HCEC 1CT (cell line): Measurements from ENCODE around the gene MTMR2.

Experiments
- DNase-seq: peaks from one replicate; pipeline ENCODE4 v3.0.0-alpha.2; 2017

The MTMR2 gene

DNA sequence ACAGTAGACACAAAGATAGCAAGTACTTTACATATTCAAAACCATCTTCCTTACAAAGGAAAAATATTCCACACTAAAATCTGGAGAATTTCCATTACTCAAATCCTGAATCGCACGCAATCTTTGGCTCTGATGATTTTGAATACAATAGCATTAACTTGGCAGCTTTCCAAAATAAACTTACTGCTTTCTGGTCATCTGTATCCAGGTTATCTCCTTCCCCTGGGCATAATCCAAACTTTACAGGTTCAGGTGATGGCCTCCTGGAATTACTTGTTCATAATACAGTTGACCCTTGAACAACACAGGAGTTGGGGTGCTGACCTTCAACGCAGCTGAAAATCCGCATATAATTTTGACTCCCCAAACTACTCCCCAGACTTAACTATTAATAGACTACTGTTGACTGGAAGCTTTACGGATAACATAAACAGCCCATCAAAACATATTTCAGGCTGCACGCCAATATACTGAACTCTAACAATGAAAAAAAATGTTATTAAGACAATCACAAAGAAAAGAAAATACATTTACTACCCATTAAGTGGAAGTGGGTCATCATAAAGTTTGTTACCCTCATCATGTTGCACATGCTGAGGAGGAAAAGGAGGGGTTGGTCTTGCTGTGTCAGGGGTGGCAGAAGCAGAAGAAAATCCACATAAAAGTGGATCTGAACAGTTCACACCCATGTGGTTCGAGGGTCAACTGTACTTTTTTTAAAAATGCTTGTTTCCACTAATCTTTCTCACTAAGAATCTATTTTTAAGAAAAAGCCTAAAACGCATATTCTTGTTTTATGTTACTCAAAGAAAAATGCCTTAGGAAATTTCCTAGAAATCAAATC is 6.5 kb downstream of the MTMR2 start:
- no peak for DNase-seq

DNA sequence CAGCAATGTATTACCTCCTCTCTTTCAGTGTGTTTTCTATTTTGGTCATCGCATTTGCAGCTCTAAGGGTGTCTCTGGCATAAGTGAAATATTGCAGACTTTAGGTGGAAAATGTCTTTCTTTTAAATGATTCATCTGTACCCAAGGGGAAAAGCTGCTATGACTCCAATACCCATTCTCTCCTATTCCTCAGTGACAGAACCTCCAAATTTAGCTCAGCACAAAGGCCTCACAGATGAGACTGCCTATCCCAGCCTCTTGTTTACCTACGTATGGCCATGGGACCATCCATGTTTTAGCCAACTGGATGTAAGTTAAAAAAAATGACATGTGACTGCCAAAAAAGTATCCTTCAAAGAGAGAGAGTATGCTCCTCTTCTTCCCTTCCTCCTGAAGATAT is 7.9 kb downstream of the MTMR2 start:
- no peak for DNase-seq

DNA sequence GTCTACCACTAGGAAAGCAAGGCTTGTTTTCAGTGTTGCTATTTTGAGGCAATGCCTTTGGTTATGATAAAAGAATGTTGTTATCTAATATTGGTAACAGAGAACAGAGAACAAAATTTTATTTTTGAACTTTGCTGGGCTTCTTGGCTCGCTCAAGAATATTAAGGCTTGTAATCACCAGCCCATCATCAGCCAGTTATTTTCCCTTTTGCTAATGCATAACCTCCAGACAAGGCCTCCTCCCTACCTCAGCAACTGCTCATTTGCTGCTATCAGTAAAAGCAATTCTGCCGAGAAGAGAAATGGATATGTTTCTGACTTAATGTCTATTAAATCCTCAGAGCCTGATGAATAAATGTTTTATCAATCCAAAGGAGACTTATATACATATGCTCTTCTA is 8.9 kb downstream of the MTMR2 start:
- DNase-seq = no peak

DNA sequence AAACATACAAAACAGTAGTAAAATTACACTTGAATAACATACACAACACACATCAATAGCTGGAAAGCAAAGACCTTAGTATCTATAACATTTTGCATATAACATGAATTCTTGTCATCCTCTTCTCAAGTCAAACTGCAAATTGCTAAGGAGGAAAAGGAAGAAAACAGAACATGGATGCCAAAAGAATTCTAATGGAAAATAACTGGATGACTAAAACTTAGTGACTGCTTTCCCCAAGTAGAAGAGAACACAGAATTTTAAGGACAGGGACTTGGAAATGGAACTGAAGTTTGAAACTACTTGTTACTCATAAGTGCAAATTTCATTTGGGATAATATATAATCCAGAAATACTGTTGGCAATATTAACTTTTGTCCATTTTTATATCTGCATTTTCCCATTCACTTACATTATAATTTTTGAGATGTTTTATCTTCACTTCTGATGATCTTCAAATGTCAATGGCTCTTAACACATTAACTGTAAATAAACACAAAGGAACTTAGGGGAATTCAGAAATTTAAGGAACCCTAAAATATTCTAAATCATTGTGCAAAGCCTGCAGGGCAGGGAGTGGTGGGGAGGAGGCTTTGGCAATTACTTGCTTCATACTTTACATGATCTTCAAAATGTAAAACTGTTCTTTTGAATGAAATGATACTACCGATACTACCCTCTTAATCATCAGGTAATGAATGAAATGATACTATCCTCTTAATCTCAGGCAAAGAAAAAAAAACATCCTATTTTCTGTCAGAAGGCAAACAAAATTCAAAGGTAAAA is 9.9 kb downstream of the MTMR2 start:
- no peak for DNase-seq

DNA sequence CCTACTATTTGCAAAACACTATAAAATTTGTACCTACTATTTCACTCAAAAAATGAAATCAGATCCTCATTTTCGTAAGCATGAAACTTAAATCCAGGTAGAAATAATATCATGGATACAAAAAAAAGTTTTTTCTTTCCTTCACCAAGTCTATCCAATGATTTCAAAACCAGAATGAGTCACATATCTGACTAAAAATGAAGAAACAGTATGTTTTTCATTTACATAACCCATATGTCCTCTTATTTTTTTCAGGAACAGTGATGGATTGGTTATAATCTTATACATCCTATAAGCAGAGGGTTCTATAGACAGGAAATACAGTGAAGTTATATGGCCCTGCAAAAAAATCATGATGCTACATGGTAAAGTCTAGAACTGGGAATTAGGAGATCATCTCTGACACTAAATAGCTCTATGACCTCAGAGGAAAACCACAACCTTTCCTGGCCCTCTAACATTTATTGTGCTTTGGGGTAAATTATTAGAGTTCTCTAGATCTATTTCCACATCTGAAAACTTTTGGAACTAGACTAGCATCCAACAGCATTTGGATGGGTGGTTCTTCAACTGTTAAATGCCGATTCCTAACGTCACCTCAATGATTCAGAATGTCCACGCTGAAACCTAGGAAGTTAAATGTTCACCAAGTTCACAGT is 10.9 kb downstream of the MTMR2 start:
- DNase-seq = peak; percentile 76

DNA sequence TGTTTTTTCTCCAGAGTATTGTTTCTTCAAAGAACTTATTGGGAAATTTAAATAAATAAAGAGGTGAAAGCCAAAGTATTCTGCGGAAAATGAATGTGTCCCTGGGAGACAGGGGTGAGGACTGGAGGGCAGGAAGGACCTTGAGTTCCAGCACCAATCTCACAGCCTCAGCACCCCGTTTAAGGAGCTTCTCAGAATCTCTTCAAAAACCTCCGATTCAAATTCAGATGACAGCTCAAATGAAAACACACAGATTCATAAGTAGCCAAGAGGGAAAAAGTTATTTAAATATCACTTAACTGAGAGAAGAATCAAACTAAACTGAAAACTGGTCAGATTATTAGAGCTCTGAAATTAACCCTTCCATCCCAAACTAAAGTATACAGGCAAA is 12.5 kb downstream of the MTMR2 start:
- DNase-seq = no peak

DNA sequence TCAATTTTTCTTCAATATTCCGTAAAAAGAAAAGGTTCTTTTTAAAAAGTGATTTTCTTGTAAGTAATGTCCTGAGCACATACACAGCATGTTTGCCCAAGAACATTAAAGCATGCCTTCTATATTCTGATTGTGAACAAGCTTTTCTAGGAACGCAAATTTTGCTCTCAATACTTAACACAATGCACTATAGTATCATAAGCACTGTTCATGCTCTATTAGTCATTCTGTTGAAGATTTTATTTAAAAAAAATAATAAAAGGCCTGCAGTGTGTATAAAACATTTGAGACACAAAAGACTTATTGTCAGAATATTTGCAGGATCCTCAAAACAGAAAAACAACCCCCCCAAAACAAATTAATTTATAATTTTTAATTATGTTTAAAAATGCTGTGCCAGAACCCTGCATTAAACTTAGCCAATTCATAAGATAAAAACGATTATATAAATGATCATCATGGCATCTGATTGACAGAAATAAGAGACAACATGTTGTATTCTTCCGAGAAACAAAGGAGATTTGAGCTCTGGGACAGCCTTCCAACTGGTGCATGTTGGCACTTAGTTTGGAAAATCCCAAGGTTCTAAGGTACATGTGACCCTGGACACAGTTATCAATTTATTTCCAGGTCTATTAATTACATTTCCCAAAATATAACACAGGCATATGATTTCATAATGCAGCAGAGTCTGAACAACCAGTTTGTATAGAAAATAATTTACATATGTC is 13.1 kb downstream of the MTMR2 start:
- no peak for DNase-seq

DNA sequence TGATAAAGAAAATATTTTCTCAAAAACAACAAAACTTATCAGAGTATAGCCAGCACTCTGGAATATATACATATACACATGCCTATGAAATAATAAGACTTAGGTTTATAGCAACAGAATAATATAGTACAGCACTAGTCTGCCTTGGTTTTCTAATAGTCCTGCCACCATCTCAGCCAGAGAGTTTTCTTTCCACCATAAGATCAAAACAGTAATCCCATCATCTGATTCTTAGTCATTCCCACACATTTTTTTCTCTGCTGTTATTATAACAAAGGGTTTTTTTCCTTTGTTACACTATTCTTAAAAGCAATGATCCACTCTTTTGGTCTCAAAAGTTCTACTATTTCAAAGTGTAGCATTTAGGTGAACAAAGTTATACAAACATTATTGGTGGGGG is 15.1 kb downstream of the MTMR2 start:
- DNase-seq = peak; percentile 69

DNA sequence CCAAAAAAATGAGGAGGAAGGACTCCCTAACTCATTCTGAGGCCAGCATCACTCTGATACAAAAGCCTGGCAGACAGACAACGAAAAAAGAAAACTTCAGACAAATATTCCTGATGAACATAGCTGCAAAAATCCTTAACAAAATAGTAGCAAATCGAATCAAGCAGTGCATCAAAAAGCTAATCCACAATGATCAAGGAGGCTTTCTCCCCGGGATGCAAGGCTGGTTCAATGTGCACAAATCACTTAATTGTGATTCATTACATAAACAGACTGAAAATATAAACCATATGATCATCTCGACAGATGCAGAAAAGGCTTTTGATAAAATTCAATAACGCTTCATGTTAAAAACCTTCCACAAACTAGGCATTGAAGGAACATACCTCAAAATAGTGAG is 16.4 kb downstream of the MTMR2 start:
- DNase-seq = no peak

DNA sequence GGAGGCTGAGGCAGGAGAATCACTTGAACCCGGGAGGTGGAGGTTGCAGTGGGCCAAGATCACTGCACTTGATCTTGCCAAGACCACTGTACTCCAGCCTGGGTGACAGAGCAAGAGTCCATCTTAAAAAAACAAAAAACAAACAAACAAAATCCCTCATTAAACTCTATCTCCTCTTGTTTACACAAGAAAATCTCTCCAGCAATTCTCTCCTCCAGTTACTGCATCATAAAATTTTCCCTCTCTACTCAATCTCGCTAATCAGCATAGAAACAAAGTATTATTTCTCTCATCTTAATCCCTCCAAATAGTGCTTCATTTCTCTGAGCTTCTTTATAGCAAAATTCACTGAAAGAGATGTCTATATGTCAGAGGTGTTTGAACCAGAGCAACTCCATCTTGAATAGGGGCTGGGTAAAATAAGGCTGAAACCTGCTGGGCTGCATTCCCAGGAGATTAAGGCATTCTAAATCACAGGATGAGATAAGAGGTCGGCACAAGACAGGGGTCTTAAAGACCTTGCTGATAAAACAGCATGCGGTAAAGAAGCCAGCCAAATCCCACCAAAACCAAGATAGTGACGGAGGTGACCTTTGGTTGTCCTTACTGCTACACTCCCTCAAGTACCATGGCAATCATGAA is 19.8 kb downstream of the MTMR2 start:
- no peak for DNase-seq

DNA sequence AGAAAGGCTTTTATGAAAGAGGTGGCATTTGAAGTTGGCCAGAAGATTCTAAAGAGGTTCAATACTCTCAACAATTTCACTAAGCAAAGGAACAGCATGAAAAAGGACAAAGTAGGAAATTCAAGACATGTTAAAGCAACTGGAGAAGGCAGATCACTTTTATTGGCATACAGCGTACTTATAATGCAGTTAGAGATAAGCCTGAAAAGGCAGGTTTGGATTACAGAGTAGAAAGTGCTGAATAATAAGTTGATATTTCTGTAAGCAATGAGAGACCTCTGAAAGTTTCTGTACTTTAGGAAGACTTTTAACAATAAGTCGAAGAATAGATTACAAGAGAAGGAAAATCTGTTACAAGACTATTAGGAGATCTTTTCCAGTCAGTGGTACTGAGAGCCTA is 25.1 kb downstream of the MTMR2 start:
- DNase-seq = no peak

DNA sequence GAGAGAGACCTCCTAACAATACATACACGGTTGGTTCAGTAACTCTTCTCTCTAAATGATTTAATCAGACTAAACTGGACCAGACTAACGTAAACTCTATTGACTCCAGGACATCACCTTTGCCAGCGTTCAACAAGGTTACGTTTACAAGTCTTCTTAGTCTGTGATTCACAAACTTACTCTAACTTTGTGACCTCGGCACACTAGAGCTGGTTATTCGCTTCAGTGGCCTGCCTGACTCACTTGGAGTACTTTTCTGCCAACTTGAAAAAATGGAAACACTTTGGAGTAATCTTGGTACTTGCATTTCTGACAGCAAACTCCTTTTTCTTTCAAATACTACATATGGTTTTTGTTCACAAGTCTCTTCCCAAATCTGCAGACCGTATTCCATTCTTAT is 26.2 kb downstream of the MTMR2 start:
- DNase-seq = peak; percentile 39

DNA sequence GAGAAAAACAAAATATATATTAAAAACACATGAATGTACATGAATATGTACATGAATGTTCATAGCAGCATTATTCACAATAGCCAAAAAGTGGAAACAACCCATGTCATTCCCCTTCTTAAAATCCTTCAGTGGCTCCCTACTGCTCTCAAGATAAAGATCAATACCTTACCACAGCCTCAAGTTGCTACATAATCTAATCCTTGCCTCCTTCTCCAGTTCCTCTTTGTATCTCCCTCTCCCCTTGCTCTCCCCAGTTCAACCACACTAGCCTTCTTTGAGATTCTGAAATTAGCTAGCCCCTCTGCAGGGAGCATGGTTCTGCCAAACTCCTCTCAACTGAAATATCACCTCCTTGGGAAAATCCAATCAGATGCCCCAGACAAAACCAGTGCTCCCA is 28.1 kb downstream of the MTMR2 start:
- DNase-seq = no peak

DNA sequence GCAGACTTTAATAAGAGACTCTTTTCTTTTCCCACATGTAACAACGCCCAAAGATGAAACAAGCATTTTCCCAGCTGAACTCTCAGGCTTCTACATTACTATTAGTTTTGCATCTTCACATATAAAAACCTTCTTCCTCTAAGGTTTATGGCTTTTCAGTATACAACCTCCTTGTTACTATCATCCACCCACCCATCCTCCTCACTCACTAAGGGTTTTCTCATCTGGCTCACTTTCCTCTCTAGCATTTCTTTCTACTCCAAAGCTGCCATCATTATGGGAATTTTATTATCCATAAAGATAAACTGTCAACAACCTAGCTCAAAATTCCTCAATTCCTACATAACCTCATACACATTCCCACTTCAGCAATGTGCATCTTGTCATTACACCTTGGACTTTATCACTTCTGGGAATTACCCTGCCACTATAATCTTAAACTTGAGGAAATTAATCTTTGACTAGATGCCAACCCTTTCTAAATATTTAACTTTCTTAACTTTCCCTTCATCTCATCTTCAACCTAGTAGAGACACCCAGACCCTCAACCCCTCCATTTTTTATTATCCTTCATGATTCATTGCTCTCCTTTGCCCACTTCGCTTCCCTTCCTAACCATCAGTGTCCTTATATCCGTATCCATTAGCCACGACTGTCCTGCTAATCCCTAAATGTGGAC is 30.9 kb downstream of the MTMR2 start:
- DNase-seq = no peak

DNA sequence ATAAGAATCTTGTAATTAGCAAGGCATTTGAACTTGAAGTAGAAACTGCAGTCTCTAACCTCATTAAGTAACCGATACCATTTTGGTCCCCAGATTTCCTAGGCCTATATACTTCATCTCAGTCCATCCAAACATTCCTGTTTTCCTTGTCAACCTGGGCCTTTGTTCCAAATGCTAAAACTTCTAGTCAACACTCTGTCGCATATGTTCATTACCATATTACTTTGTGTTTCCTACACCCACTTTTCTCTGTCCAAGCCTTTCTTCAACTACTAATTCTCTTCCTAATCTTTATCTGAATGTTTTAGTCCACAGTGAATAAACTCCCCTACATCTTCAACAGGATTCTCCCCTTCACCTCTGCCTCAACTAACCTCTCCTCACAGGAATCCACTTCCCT is 31.4 kb downstream of the MTMR2 start:
- no peak for DNase-seq

DNA sequence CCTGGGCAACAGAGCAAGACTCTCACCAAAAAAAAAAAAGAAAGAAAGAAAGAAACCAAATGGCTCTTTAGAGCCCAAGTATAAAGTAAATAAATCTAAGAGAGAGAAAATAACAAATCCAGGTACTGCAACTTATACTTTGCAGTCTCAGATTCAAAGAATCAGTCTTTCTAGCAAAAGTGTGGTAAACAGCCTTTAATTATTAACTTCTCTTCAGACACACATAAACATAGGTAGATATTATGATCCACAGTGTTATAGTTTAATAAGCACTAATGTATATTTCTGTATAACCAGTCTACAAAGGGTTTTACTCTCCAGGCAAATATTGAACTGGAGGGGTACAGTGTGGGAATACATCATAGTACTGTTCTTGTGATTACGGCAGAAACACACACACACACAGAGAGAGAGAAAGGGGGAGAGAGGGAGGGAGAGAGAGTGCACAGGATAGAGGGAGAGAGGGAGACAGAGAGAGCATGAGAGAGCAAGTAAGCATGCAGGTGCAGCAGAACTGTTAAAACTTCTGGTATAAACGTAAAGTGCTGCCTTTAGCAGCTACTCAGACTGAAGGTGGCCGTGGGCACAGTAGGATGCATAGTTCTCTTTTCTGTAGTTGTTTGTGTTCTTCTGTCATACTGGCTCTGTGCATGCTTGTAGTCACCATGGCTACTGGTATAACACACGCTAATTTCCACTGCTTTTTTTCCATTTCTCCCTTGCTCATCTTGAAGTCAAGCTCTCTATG is 32.3 kb downstream of the MTMR2 start:
- DNase-seq = no peak

DNA sequence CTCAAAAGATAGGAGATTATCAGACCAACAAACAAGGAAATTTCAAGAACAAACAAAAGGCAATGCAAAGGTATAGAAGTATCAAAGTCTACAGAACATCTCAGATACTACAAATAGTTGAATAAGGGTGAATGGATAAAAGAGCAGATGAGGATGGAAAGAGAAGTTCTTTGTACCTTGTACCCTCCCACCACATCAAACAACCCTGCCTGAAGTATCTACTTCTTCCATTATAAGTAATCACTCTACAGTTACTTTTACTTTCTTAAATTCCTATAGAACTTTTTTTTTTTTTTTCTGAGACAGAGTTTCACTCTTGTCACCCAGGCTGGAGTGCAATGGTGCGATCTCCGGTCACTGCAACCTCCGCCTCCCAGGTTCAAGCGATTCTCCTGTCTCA is 35.1 kb downstream of the MTMR2 start:
- no peak for DNase-seq

DNA sequence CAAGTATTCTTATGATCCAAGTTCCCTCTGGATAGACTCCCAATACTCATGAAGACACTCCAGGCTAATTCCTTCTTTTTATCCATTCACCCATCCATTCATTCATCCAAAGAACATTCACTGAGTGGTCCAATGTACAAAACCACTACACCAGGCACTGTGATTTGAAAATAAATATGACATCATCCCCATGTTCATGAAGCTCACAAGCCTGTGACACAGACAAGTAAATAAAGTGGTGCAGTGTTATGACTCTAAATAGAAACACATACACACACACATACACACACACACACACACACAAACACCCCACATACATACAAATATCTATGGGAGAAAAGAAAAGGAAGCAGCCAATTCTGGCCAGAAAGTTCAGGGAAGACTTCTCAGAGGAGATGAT is 35.5 kb downstream of the MTMR2 start:
- no peak for DNase-seq

DNA sequence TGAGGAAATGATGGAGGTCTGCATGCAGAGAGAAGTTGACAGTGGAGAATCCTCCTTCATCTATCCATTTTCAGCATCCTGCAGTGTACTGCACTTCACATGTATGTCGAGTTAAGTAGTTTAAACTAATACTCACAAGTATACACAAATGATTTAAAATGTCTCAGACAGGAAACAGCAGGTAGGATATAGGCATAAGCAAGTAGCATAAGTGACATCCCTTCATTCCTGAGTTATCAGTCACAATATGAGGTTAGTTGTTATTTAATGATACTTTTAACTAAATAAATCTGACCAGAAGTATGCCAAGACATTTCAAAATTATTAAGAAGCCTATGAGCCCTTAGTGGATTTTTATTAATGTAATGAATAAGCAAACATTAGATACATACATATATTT is 37.4 kb downstream of the MTMR2 start:
- DNase-seq = peak; percentile 25

DNA sequence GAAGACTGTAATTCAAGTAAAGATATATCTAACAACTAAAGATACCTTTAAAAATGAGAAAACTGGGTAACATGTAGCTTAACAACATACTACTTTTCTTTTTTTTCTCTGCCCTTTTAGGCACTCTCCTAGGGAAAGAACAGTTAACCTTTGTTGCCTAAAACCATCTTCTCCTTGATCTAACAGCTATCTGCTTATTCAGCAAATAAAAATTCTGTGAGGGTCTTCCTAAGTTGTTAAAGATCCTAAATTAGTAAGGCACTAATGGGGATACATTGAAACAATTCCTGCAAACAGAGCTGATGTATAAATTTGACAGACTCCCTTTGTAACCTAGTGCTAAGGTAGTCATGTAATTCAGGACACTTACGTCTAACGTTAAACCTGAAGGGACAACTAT is 39.1 kb downstream of the MTMR2 start:
- DNase-seq = no peak

DNA sequence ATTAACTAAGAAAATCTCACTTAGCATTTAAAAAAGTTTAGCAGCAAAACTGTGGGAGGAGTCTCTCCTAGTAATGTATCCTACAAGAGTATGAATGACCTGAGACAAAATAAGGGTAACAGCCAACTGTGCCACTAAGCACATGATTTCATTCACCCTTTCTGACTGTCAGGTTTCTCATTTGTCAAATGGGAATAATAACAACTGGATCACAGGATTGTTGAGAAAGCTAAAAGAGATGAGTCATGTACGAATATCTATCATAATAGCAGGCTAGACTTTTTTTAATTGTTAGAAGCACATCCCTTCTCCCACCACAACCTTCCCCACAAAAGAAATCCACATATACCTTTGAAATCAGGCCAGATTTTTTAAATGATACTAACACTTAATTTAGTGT is 39.5 kb downstream of the MTMR2 start:
- peak; percentile 71 for DNase-seq
